Fibroblast of villous mesenchyme (primary cell): ENCODE results near the gene PKD1L1. TPM values are rescaled to one million over a fixed set of nuclear protein-coding genes. Genes with fewer than 3 reads are reported as not detected.

Experiments used
- DNase-seq: peaks from one replicate; pipeline ENCODE4 v3.0.0-alpha.2; 2010; ENCODE audit warnings: low read depth
- H3K4me3 ChIP-seq: 2 replicates; pipeline ENCODE4 v1.5.1; 2011; ENCODE audit warnings: low read depth, mild to moderate bottlenecking, low read length
- CTCF ChIP-seq: IDR thresholded peaks from 2 replicates; pipeline ENCODE4 v1.5.1; 2012; ENCODE audit warnings: low read depth, mild to moderate bottlenecking, low read length; ENCODE audit not compliant: insufficient read depth
- total RNA-seq: library from RNA; depleted of rRNA; stranded (reverse); fragments of >200 nt; gene quantifications from 2 replicates; pipeline ENCODE4 v1.2.3, GENCODE V29; 2012

Gene PKD1L1
- total RNA-seq, 1 donor, result 0.43 TPM

- TF ChIP-seq CTCF, result no peak
- DNase-seq, result no peak
- H3K4me3 ChIP-seq, result no peak overlapping the region
These were observed 111.6 kb downstream of the PKD1L1 start for GRCh38 chr7:47836503-47837202.

DNA sequence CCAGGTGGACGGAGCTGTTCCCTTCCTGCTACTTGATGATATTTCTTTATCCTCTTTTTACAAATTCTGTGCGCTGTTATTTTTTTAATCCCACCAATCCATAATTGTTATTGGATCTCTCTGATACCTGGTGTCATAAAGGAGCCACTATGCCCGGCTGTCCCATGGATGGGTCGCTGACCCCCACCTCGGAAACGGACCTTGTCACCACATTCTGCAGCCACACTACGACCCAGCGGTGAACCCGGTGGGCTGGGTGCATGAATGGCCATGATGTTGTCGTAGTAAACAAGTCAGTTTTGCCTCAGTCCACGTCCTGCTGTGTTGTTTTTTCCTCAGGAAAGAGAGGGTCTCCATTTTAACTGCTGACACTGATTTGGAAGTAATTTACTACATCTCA is 112.2 kb downstream of the PKD1L1 start:
- DNase-seq, result no peak
- H3K4me3 ChIP-seq, result no peak overlapping the region
- TF ChIP-seq CTCF, result no peak

DNA sequence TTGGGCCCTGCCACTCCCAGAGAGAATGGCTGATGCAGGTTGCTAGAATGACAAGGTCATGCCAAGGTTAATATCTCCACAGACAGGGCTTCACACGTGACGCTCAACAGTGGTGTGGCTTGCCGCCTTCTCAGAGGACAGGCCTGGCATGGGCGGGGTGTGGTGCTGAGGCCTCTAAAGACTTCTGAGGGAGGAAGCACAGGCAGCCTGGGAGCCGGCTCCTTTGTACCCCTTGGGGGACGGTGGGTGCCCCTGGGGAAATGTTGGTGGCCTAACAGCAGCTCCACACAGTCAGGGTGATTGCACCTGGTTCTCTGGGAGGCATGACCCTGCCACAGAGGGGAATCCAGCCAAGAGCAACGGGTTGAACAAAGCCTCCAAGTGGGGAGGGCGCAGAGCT is 115.1 kb downstream of the PKD1L1 start:
- no peak for DNase-seq
- TF ChIP-seq CTCF, result no peak
- no peak overlapping the region for H3K4me3 ChIP-seq

- TF ChIP-seq CTCF, result no peak
- no peak for DNase-seq
- no peak overlapping the region for H3K4me3 ChIP-seq
These were observed 116.1 kb downstream of the PKD1L1 start for GRCh38 chr7:47832105-47832715.

GRCh38 chr7:47830015-47830414 is 118.3 kb downstream of the PKD1L1 start:
- TF ChIP-seq CTCF, result no peak
- no peak overlapping the region for H3K4me3 ChIP-seq
- no peak for DNase-seq

- no peak for TF ChIP-seq CTCF
- no peak overlapping the region for H3K4me3 ChIP-seq
These were observed 120.4 kb downstream of the PKD1L1 start for GRCh38 chr7:47827871-47828270.

More at GRCh38 chr7:47827871-47828270, 120.4 kb downstream of the PKD1L1 start:
- no peak for DNase-seq
